ENCODE results near the gene GPS2. TPM values are rescaled to one million over a fixed set of nuclear protein-coding genes. Genes with fewer than 3 reads are reported as not detected.

Gene GPS2
- total RNA-seq, 1 donor from 2014 or later = 66.1 TPM

DNA sequence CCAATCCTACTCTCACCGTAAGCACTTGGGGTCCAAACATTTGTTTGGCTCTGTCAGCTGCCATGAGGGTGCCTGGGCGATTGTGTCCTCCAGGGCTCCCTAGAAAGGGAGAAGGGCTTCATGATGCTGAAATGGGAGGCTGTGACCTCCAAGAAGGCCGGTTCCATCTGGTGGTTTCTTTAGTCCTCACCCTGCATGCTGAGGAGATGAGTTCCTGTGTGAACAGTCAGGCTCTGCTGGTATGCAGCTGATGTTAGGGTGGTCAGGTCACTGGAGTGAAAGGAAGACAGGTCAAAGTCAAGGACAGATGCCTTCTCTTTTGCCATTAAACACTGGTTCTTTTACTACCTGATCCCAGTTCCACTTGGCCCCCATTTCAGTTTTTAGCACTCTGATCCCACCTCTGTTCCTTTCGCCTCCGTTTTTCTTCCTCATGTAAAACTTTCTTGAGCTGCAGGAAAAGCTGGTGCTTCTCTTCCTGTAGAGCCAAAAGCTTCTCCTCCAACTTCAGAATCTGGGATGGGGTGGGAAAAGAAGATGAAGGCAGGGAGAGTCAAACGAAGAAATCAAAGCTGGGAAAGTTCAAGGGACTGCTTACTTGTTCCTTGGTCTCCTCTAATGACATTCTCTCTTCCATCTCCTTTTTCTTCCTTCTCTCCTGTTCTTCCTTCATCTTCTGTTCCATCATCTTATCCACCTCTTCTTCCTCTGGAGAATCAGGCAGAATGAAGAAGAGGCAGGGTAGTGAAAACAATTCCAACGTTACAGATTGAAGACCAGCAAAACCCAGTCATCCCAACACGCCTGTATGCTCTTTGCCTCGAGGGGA is 1.1 kb downstream of the GPS2 start:
- Histone ChIP-seq H3K4me1 (peaks cover 69% of the 10 kb centered on the region), H3K4me3 (peak overlapping the region; percentile 84), H3K27me3 (ENCODE audit: low read depth) (no peaks in the 10 kb centered on the region), H3K36me3 (peaks cover 83% of the 10 kb centered on the region), H3K27ac (replicated peaks) (peak overlapping the region; percentile 97), H3K9me3 (replicated peaks) (no peaks in the 10 kb centered on the region)
- TF ChIP-seq, protein P1, sequence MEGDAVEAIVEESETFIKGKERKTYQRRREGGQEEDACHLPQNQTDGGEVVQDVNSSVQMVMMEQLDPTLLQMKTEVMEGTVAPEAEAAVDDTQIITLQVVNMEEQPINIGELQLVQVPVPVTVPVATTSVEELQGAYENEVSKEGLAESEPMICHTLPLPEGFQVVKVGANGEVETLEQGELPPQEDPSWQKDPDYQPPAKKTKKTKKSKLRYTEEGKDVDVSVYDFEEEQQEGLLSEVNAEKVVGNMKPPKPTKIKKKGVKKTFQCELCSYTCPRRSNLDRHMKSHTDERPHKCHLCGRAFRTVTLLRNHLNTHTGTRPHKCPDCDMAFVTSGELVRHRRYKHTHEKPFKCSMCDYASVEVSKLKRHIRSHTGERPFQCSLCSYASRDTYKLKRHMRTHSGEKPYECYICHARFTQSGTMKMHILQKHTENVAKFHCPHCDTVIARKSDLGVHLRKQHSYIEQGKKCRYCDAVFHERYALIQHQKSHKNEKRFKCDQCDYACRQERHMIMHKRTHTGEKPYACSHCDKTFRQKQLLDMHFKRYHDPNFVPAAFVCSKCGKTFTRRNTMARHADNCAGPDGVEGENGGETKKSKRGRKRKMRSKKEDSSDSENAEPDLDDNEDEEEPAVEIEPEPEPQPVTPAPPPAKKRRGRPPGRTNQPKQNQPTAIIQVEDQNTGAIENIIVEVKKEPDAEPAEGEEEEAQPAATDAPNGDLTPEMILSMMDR (IDR thresholded peaks at IDR 0.05; ENCODE audit: borderline replicate concordance) = no peak
- intact Hi-C loops (cut with micrococcal nuclease) = no loop called here
- DNase-seq = no peak

DNA sequence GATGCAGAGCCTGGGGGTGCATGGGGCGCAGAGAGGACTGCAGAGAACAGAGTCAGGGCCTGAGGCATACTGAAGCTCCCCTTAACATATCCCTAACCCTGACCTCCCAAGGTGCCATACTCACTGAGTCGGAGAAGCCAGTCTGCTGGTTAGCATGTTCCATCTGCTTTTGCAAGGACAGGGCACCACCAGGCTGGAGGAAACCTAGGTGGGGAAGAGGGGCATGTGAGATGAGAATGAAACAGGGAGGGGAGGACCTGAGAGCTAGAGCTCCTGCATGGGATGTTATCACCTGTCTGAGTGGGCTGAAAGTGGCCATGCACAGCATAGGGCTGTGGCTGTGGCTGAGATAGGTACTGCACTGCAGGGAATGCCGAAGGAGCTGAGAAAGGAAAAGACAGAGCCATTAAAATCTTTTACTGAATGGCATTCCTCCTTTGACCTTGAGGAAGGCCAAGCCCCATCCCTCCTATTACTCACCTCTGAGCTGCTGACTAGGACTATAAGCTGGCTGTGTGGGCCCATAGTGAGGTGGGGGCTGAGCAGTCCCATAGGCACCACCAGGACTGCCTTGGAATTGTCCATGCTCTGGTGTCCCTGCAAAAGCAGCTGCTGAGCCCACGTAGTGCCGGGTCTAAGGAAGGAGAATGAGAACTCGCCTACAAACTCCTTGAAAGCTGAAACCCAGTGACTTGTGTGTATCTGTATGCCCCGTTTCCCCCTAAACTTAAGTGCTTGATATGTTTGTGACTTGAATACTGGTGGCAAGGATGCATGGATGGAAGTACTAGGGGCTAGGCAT is 1.9 kb downstream of the GPS2 start:
- H3K27ac ChIP-seq (replicated peaks) = peak overlapping the region; percentile 43
- peak overlapping the region; percentile 84 for H3K4me3 ChIP-seq
- DNase-seq = no peak
- intact Hi-C loops (cut with micrococcal nuclease) = no loop called here
- peaks cover 78% of the 10 kb centered on the region for H3K4me1 ChIP-seq
- TF ChIP-seq, protein P1 (IDR thresholded peaks at IDR 0.05; ENCODE audit: borderline replicate concordance) = no peak
- no peaks in the 10 kb centered on the region for H3K27me3 ChIP-seq (ENCODE audit: low read depth)
- no peaks in the 10 kb centered on the region for H3K9me3 ChIP-seq (replicated peaks)
- H3K36me3 ChIP-seq = peaks cover 75% of the 10 kb centered on the region

DNA sequence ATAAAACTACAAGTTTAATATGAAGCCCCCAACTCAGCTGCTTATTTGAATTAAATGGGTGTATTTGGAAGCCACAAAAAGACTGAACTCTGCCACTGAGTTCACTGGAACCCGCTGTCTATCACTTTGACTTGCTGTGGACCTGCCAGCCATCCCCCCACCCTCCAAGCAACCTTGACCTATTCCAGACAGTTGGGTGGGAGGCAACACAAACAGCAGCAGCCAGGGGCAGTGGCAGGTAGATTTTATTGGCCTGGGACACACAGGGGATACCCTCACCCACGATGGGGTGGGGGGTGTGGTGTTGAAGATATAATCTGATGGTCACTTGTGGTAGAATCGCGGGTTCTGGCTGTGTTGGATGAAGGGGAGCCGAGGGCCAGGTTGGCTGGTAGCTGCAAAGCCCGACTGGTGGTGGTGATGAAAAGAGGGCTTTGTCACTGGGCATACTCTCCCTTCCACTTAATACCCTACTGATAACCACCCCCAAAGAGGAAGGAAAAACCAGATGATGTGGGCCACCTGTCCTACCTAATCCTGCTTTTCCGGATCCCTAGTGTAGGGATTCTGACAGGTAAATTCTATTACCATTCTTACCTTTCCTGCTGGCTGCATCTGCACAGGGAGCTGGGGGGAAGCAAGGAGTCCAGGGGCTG is 2.6 kb downstream of the GPS2 start:
- Histone ChIP-seq H3K4me1 (peaks cover 85% of the 10 kb centered on the region), H3K4me3 (peak overlapping the region; percentile 23), H3K27ac (replicated peaks) (peak overlapping the region; percentile 43), H3K27me3 (ENCODE audit: low read depth) (no peaks in the 10 kb centered on the region), H3K9me3 (replicated peaks) (no peaks in the 10 kb centered on the region), H3K36me3 (peaks cover 67% of the 10 kb centered on the region)
- TF ChIP-seq, protein P1 (IDR thresholded peaks at IDR 0.05; ENCODE audit: borderline replicate concordance) = no peak
- no peak for DNase-seq
- intact Hi-C loops (cut with micrococcal nuclease) = no loop called here

DNA sequence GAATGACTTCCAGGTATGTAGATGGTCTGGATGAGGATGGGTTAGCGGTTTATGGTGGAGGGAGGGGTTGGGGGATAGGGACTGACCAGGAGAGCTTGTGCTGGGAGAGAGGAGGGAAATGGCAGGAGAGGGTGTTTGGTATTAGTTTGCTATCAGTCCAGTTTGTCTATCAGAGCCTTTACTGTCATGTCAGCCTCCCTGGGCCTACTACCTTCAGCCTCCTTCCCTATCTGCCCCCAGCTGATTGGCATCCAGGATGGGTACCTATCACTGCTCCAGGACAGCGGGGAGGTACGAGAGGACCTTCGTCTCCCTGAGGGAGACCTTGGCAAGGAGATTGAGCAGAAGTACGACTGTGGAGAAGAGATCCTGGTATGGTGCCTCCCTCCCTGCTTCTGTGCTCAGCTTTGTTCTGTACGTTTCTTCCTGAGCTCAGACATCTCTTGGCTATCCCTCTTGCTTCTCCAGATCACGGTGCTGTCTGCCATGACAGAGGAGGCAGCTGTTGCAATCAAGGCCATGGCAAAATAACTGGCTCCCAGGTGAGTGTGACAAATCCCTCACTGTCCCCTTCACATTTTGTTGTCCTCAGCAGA is 4.0 kb downstream of the GPS2 start:
- no peak for DNase-seq
- Histone ChIP-seq H3K27ac (replicated peaks) (no peak overlapping the region), H3K36me3 (peaks cover 54% of the 10 kb centered on the region), H3K4me1 (peaks cover 88% of the 10 kb centered on the region), H3K9me3 (replicated peaks) (no peaks in the 10 kb centered on the region), H3K27me3 (ENCODE audit: low read depth) (no peaks in the 10 kb centered on the region), H3K4me3 (no peak overlapping the region)
- TF ChIP-seq, protein P1 (IDR thresholded peaks at IDR 0.05; ENCODE audit: borderline replicate concordance) = no peak
- intact Hi-C loops (cut with micrococcal nuclease) = no loop called here

DNA sequence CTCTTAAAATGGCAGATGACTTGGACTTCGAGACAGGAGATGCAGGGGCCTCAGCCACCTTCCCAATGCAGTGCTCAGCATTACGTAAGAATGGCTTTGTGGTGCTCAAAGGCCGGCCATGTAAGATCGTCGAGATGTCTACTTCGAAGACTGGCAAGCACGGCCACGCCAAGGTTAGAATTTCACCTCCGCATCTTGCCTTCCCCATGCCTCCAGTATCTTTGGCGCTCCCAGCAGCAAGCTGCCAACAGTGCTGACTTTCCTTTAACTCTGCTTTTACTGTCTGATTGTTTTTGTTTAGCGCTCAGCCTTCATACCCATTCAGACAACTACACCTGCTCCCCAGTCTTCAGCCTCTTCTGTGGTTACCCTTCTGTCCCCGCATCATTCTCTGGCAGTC is 5.5 kb downstream of the GPS2 start:
- Histone ChIP-seq H3K4me3 (peak overlapping the region; percentile 97), H3K4me1 (peaks cover 76% of the 10 kb centered on the region), H3K9me3 (replicated peaks) (no peaks in the 10 kb centered on the region), H3K36me3 (peaks cover 50% of the 10 kb centered on the region), H3K27ac (replicated peaks) (peak overlapping the region; percentile 99), H3K27me3 (ENCODE audit: low read depth) (no peaks in the 10 kb centered on the region)
- intact Hi-C loops (cut with micrococcal nuclease) = no loop called here
- no peak for DNase-seq
- TF ChIP-seq, protein P1 (IDR thresholded peaks at IDR 0.05; ENCODE audit: borderline replicate concordance) = no peak
